ENCODE results near the gene PROCA1. TPM values are rescaled to one million over a fixed set of nuclear protein-coding genes. Genes with fewer than 3 reads are reported as not detected.

PROCA1 gene
- polyA plus RNA-seq, 1 of the 3 experiments (the other 2 are of a cell fraction): 7.1 TPM

GRCh38 chr17:28657756-28658155 lies 53.9 kb downstream of the PROCA1 start:
- no peaks in the 10 kb centered on the region for H3K9me3 ChIP-seq
- POLR2A ChIA-PET: no interaction called here
- peaks cover 11 to 33% of the 10 kb centered on the region in 2 experiments for H3K36me3 ChIP-seq (replicated peaks in 1 of 2; ENCODE audit: control insufficient read depth in 1 of 2, insufficient read depth in 2 of 2, low read length in 1 of 2)
- no peak overlapping the region for H3K27ac ChIP-seq (ENCODE audit: low read depth in 2 of 2, low read length in 1 of 2)
- 80% methylated on average over 5 of the region's 5 CpGs for WGBS (ENCODE audit: low lambda C conversion rate)
- H3K4me2 ChIP-seq: no peak overlapping the region
- H3K9ac ChIP-seq: no peak overlapping the region
- H3K9me2 ChIP-seq: no peaks in the 10 kb centered on the region
- H3K79me2 ChIP-seq (ENCODE audit: insufficient read depth): peaks cover 94% of the 10 kb centered on the region
- DNase-seq: no peak
- H3F3A ChIP-seq (replicated peaks; ENCODE audit: insufficient read depth): peaks cover 9% of the 10 kb centered on the region
- H3K4me1 ChIP-seq (ENCODE audit: control insufficient read depth in 1 of 2, insufficient read depth in 2 of 2, low read depth in 1 of 2, low read length in 1 of 2): peaks cover 7 to 8% of the 10 kb centered on the region in 2 experiments; a peak in 3 of 4 replicates
- H2AFZ ChIP-seq (ENCODE audit: low read depth): no peak overlapping the region
- no peak for TF ChIP-seq GABPA (IDR thresholded peaks at IDR 0.05; ENCODE audit: low read depth)
- TF ChIP-seq FOSL2 (IDR thresholded peaks at IDR 0.05; ENCODE audit: borderline replicate concordance, low read depth): no peak
- TF ChIP-seq, protein P1, sequence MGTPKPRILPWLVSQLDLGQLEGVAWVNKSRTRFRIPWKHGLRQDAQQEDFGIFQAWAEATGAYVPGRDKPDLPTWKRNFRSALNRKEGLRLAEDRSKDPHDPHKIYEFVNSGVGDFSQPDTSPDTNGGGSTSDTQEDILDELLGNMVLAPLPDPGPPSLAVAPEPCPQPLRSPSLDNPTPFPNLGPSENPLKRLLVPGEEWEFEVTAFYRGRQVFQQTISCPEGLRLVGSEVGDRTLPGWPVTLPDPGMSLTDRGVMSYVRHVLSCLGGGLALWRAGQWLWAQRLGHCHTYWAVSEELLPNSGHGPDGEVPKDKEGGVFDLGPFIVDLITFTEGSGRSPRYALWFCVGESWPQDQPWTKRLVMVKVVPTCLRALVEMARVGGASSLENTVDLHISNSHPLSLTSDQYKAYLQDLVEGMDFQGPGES (IDR thresholded peaks at IDR 0.05; ENCODE audit: low read depth, low read length): no peak
- TF ChIP-seq MEF2A (IDR thresholded peaks at IDR 0.05; ENCODE audit: borderline replicate concordance, low read depth): no peak
- no peak for TF ChIP-seq TEAD4 (IDR thresholded peaks at IDR 0.05; ENCODE audit: borderline replicate concordance, insufficient read depth)
- TF ChIP-seq FOXJ3 (CRISPR knock-in tag; IDR thresholded peaks at IDR 0.05): no peak
- no peak for TF ChIP-seq USF2 (IDR thresholded peaks at IDR 0.05; ENCODE audit: borderline replicate concordance, low read depth, low read length)
- TF ChIP-seq RAD21 (IDR thresholded peaks at IDR 0.05; ENCODE audit: low read length): no peak
- TF ChIP-seq SMC3 (IDR thresholded peaks at IDR 0.05; ENCODE audit: low read depth, low read length): no peak
- no peak for TF ChIP-seq JUND (IDR thresholded peaks at IDR 0.05)
- no peak for TF ChIP-seq MAX (IDR thresholded peaks at IDR 0.05; ENCODE audit: low read depth)
- no peak for TF ChIP-seq MXI1 (IDR thresholded peaks at IDR 0.05; ENCODE audit: low read depth, low read length)
- no peak for TF ChIP-seq ZBTB33 (IDR thresholded peaks at IDR 0.05; ENCODE audit: borderline replicate concordance, low read depth)
- no peak for TF ChIP-seq PBX3 (IDR thresholded peaks at IDR 0.05)
- TF ChIP-seq EZH2phosphoT487 (IDR thresholded peaks at IDR 0.05; ENCODE audit: borderline replicate concordance, low read depth): no peak
- no peak for TF ChIP-seq RXRA (IDR thresholded peaks at IDR 0.05; ENCODE audit: borderline replicate concordance, low read depth)
- CTCF ChIA-PET: interaction anchor here (1.0 kb wide), 1 partner anchor 11 kb away, joined by 3 read pairs; no protein-coding TSS in a partner anchor
- no peak overlapping the region for H3K4me3 ChIP-seq (ENCODE audit: low read depth in 2 of 2, low read length in 1 of 2)
- H4K20me1 ChIP-seq (ENCODE audit: insufficient read depth): no peaks in the 10 kb centered on the region
- no peaks in the 10 kb centered on the region for H3K27me3 ChIP-seq (ENCODE audit: insufficient read depth)
